A549 treated with CpdA at 1 μM for 4 hours (cell line): ENCODE data around the gene TRIM23. TPM values are rescaled to one million over a fixed set of nuclear protein-coding genes. Genes with fewer than 3 reads are reported as not detected.

Source experiments
- total RNA-seq: library from RNA; stranded (reverse); fragments of 200-300 nt; extraction: Qiagen RNA extraction; gene quantifications from 5 replicates; pipeline ENCODE4 v1.2.3, GENCODE V29; 2022; ENCODE audit warnings: low read depth

Gene TRIM23
- total RNA-seq = 5.0 to 8.9 TPM (median 8.1 TPM) in 5 replicates

GRCh38 chr5:65624025-65624570 is at the start of gene TRIM23:
TSS of gene TRIM23 (minus strand) at chr5:65624333. CDS start at chr5:65624274, 59 bp downstream.

GRCh38 chr5:65624571-65625555 is 730 bp upstream of the TRIM23 start, which contains the start of the genes SHLD3 and TRAPPC13:
TSS of gene SHLD3 (plus strand) at chr5:65625027. CDS start at chr5:65629588, 4,561 bp downstream.
TSS of gene TRAPPC13 (plus strand) at chr5:65625027. CDS start at chr5:65625061, 34 bp downstream.

GRCh38 chr5:65562731-65563701 is 61.1 kb downstream of the TRIM23 start, which contains the start of the genes CENPK and PPWD1:
TSS of gene CENPK (minus strand) at chr5:65563168. CDS start at chr5:65554907, 8,261 bp downstream.
TSS of gene PPWD1 (plus strand) at chr5:65563296. CDS start at chr5:65563311, 15 bp downstream.

Other genes starting within 250 kb of the TRIM23 start
- 0.03 to 0.12 TPM (median 0.08 TPM) in 4 of 5 replicates, not detected in the other for gene ADAMTS6, start 142.4 kb downstream of the TRIM23 start, total RNA-seq
- gene CENPK, start 61.2 kb downstream of the TRIM23 start, total RNA-seq = 29.7 to 35.5 TPM (median 31.2 TPM) in 5 replicates
- 19.5 to 24.2 TPM (median 20.6 TPM) in 5 replicates for gene PPWD1, start 61.0 kb downstream of the TRIM23 start, total RNA-seq
- gene SHLD3, start 694 bp upstream of the TRIM23 start, total RNA-seq = 1.8 to 3.3 TPM (median 2.2 TPM) in 5 replicates
- 11.4 to 19.9 TPM (median 13.3 TPM) in 5 replicates for gene TRAPPC13, start 694 bp upstream of the TRIM23 start, total RNA-seq
- gene SGTB, start 97.8 kb upstream of the TRIM23 start, total RNA-seq = 4.8 to 9.2 TPM (median 7.3 TPM) in 5 replicates
- gene NLN, start 97.9 kb upstream of the TRIM23 start, total RNA-seq = 49.0 to 75.8 TPM (median 61.3 TPM) in 5 replicates